CD14-positive monocyte (primary cell): Measurements from ENCODE around the gene MACROD2. TPM values are rescaled to one million over a fixed set of nuclear protein-coding genes. Genes with fewer than 3 reads are reported as not detected.

ENCODE experiments used
- DNase-seq, 3 donors: peaks; one replicate each; pipeline ENCODE4 v3.0.0-alpha.2; 2011 to 2022
- H2AFZ ChIP-seq: 2 replicates; pipeline ENCODE4 v1.6.0; 2012; ENCODE audit warnings: mild to moderate bottlenecking, low read depth, low read length, inconsistent platforms; ENCODE audit not compliant: insufficient read depth, poor library complexity, severe bottlenecking
- H3K27ac ChIP-seq, 2 donors: 1 replicate in 1 of 2; 2 replicates in 1 of 2; pipeline ENCODE4 v1.5.1; 2012 to 2013; ENCODE audit warnings: low read length in 2 of 2, control low read depth in 1 of 2, inconsistent platforms in 1 of 2, low read depth in 1 of 2, mild to moderate bottlenecking in 1 of 2
- H3K27me3 ChIP-seq, 2 donors: one replicate each; pipeline versions ENCODE4 v1.6.0 to v1.6.1; 2011 to 2013; ENCODE audit warnings: low read length in 2 of 2; ENCODE audit not compliant: control insufficient read depth in 2 of 2, insufficient read depth in 2 of 2
- H3K36me3 ChIP-seq, 2 donors: replicated peaks in 1 of 2; 1 replicate in 1 of 2; 2 replicates in 1 of 2; pipeline versions ENCODE4 v1.5.1 to v1.6.1; 2012 to 2013; ENCODE audit warnings: low read length in 2 of 2, control low read depth in 1 of 2, inconsistent platforms in 1 of 2, mild to moderate bottlenecking in 1 of 2; ENCODE audit not compliant: insufficient read depth in 2 of 2, control insufficient read depth in 1 of 2
- H3K4me1 ChIP-seq, 2 donors: 1 replicate in 1 of 2; 2 replicates in 1 of 2; pipeline versions ENCODE4 v1.5.1 to v1.6.1; 2012 to 2013; ENCODE audit warnings: low read length in 2 of 2, control low read depth in 1 of 2, inconsistent platforms in 1 of 2, mild to moderate bottlenecking in 1 of 2, moderate library complexity in 1 of 2; ENCODE audit not compliant: insufficient read depth in 2 of 2, control insufficient read depth in 1 of 2
- H3K4me2 ChIP-seq: replicated peaks from 2 replicates; pipeline ENCODE3; 2012; ENCODE audit warnings: low read length, moderate library complexity, mild to moderate bottlenecking; ENCODE audit not compliant: poor library complexity, severe bottlenecking; ENCODE audit errors: extremely low read depth
- H3K4me3 ChIP-seq, 3 experiments: fragments of 200-600 bp in 1 of 3; sonication (generic) in 1 of 3; replicated peaks in 1 of 3; 1 replicate in 2 of 3; 2 replicates in 1 of 3; pipeline ENCODE4 v1.5.1; 2011 to 2013; ENCODE audit warnings: low read length in 3 of 3, mild to moderate bottlenecking in 3 of 3, control low read depth in 2 of 3, low read depth in 2 of 3, inconsistent platforms in 1 of 3, moderate library complexity in 1 of 3
- H3K79me2 ChIP-seq: 2 replicates; pipeline ENCODE4 v1.6.0; 2012; ENCODE audit warnings: mild to moderate bottlenecking, control low read depth, inconsistent platforms, low read length, moderate library complexity; ENCODE audit not compliant: insufficient read depth
- H3K9ac ChIP-seq: 2 replicates; pipeline ENCODE4 v1.6.0; 2017; ENCODE audit warnings: low read length, mild to moderate bottlenecking; ENCODE audit not compliant: insufficient read depth, poor library complexity, severe bottlenecking
- H3K9me3 ChIP-seq, 2 donors: replicated peaks in 1 of 2; 1 replicate in 1 of 2; 2 replicates in 1 of 2; pipeline versions ENCODE4 v1.5.1 to v1.6.1; 2012 to 2013; ENCODE audit warnings: low read length in 2 of 2, control low read depth in 1 of 2; ENCODE audit not compliant: control insufficient read depth in 1 of 2, insufficient read depth in 1 of 2
- H4K20me1 ChIP-seq: 2 replicates; pipeline ENCODE4 v1.6.0; 2012; ENCODE audit warnings: mild to moderate bottlenecking, low read length, control low read depth, moderate library complexity; ENCODE audit not compliant: insufficient read depth
- H3K27ac Mint-ChIP-seq, 7 donors: one replicate each; pipeline ENCODE4 v1.8.0; 2020; ENCODE audit warnings: mild to moderate bottlenecking in 7 of 7, mixed read lengths in 7 of 7, moderate library complexity in 6 of 7, inconsistent platforms in 2 of 7
- H3K27me3 Mint-ChIP-seq, 3 donors: one replicate each; pipeline ENCODE4 v1.8.0; 2021 to 2022; ENCODE audit warnings: low read depth in 3 of 3, mild to moderate bottlenecking in 3 of 3, mixed read lengths in 3 of 3, moderate library complexity in 3 of 3, inconsistent platforms in 1 of 3
- H3K36me3 Mint-ChIP-seq, 2 donors: one replicate each; pipeline ENCODE4 v1.8.0; 2020; ENCODE audit warnings: mixed read lengths in 2 of 2, inconsistent platforms in 1 of 2, mild to moderate bottlenecking in 1 of 2
- H3K4me1 Mint-ChIP-seq: one replicate; pipeline ENCODE4 v1.8.0; 2020; ENCODE audit warnings: mild to moderate bottlenecking, mixed read lengths
- H3K4me3 Mint-ChIP-seq, 2 donors: one replicate each; pipeline ENCODE4 v1.8.0; 2020; ENCODE audit warnings: mild to moderate bottlenecking in 2 of 2, mixed read lengths in 2 of 2, moderate library complexity in 1 of 2
- H3K9me3 Mint-ChIP-seq, 7 donors: one replicate each; pipeline ENCODE4 v1.8.0; 2020 to 2022; ENCODE audit warnings: mixed read lengths in 7 of 7, mild to moderate bottlenecking in 6 of 7, moderate library complexity in 6 of 7, inconsistent platforms in 2 of 7
- WGBS: methylation state at CpG from one replicate; pipeline ENCODE4 v1.1.5; 2013; ENCODE audit warnings: missing lambda C conversion rate; ENCODE audit not compliant: insufficient coverage; 5-methylcytosine and 5-hydroxymethylcytosine counted together
- intact Hi-C, 2 donors: fragments of 100-400 bp; cut with micrococcal nuclease; formaldehyde crosslinking; loops; one replicate each; pipeline versions ENCODE4 v1.15.0 to v1.15.1; 2023
- polyA plus RNA-seq, 3 donors: library from polyadenylated mRNA; depleted of rRNA in 1 of 3; unstranded in 2 of 3; stranded (reverse) in 1 of 3; fragments of 300-500 nt in 2 of 3; fragments of >200 nt in 1 of 3; fragmentation: Illumina TruSeq in 2 of 3; gene quantifications; 1 replicate in 2 of 3; 2 replicates in 1 of 3; pipeline ENCODE4 v1.2.3, GENCODE V29; 2012 to 2021
- TF ChIP-seq, protein P1 (sequence below): fragments of 200-600 bp; IDR thresholded peaks from one replicate; pipeline ENCODE4 v1.8.0; 2022; ENCODE audit warnings: antibody characterized with exemption, mild to moderate bottlenecking

MACROD2 gene
- polyA plus RNA-seq, 3 donors, result 0.23 TPM; not detected in 2

DNA sequence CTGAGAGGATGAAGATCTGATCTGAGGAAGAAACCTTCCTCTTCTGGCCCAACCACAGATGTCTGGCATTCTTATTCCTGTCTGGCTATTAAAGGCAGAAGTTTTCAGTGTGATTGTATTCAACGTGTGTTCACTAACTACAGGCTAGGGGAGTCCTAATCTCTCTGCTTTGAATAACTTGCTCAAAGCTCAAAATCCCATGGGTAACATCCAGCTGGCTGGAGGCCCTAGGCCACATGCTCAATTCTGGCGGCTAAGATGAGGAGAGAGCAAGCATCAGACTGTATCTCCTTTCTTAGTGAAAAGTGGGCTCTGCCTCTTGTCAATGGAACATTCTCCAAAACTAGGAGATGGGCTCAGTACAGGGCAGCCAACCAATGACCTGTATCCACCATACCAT lies 2099.9 kb downstream of the MACROD2 start:
- Mint-ChIP-seq H3K4me3 (no peak overlapping the region), H3K9me3 (peaks cover 0 to 3% (median 0%) of the 10 kb centered on the region in 7 donors), H3K4me1 (no peaks in the 10 kb centered on the region), H3K36me3 (no peaks in the 10 kb centered on the region), H3K27me3 (peaks cover 0 to 3% (median 0%) of the 10 kb centered on the region in 3 donors), H3K27ac (no peak overlapping the region)
- H3K36me3 ChIP-seq, result no peaks in the 10 kb centered on the region
- no peaks in the 10 kb centered on the region for H4K20me1 ChIP-seq
- TF ChIP-seq, protein P1, sequence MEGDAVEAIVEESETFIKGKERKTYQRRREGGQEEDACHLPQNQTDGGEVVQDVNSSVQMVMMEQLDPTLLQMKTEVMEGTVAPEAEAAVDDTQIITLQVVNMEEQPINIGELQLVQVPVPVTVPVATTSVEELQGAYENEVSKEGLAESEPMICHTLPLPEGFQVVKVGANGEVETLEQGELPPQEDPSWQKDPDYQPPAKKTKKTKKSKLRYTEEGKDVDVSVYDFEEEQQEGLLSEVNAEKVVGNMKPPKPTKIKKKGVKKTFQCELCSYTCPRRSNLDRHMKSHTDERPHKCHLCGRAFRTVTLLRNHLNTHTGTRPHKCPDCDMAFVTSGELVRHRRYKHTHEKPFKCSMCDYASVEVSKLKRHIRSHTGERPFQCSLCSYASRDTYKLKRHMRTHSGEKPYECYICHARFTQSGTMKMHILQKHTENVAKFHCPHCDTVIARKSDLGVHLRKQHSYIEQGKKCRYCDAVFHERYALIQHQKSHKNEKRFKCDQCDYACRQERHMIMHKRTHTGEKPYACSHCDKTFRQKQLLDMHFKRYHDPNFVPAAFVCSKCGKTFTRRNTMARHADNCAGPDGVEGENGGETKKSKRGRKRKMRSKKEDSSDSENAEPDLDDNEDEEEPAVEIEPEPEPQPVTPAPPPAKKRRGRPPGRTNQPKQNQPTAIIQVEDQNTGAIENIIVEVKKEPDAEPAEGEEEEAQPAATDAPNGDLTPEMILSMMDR, result no peak
- no peak overlapping the region for H2AFZ ChIP-seq
- H3K9ac ChIP-seq, result no peak overlapping the region
- no peaks in the 10 kb centered on the region for H3K79me2 ChIP-seq
- no peak overlapping the region for H3K4me2 ChIP-seq
- no peak overlapping the region for H3K27ac ChIP-seq
- H3K4me1 ChIP-seq, result no peaks in the 10 kb centered on the region
- H3K4me3 ChIP-seq, result no peak overlapping the region
- H3K9me3 ChIP-seq, result no peaks in the 10 kb centered on the region
- intact Hi-C loops, result loop anchor here in 1 of 2 donors (10.0 kb wide), 1 partner anchor 60 kb away; no protein-coding TSS in a partner anchor
- WGBS, result no CpG with 5 or more reads among the region's 2 CpGs
- no peaks in the 10 kb centered on the region for H3K27me3 ChIP-seq
- no peak for DNase-seq

DNA sequence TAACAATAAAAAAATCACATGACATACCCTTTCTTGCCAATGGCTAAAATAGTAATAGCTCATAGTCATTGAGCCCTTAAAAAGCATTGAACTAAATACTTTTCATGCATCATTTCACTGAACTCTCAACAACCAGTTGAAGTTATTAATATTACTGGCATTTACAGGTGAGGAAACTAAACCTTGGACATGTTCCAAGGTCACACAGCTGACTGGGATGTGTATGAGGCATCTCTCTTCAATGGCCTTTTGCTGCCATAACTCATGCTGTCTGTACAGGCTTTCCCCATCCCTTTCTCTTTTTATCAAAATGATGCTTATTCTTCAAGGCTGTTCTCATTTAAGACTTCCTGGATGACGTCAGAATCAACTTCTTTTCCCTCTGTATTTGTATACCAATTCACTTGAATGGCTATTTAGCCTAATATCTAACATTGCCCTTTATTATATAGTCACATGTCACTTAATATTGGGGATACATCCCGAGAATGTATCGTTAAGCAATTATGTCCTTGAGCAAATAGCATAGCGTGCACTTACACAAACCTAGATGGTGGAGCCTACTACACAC lies 2101.5 kb downstream of the MACROD2 start:
- Histone ChIP-seq H2AFZ (no peak overlapping the region), H3K9ac (no peak overlapping the region), H4K20me1 (no peaks in the 10 kb centered on the region), H3K4me1 (no peaks in the 10 kb centered on the region), H3K4me2 (no peak overlapping the region), H3K9me3 (no peaks in the 10 kb centered on the region), H3K4me3 (no peak overlapping the region), H3K27ac (no peak overlapping the region), H3K27me3 (no peaks in the 10 kb centered on the region), H3K79me2 (no peaks in the 10 kb centered on the region), H3K36me3 (no peaks in the 10 kb centered on the region)
- whole genome bisulfite sequencing, result 92% methylated on average over 2 of the region's 4 CpGs
- peaks cover 0 to 4% (median 0%) of the 10 kb centered on the region in 3 donors for H3K27me3 Mint-ChIP-seq
- no peak overlapping the region for H3K27ac Mint-ChIP-seq
- no peak overlapping the region for H3K4me3 Mint-ChIP-seq
- intact Hi-C loops, result loop anchor here in 1 of 2 donors (10.0 kb wide), 1 partner anchor 62 kb away; no protein-coding TSS in a partner anchor
- DNase-seq, result no peak
- peaks cover 0 to 3% (median 0%) of the 10 kb centered on the region in 7 donors for H3K9me3 Mint-ChIP-seq
- H3K36me3 Mint-ChIP-seq, result no peaks in the 10 kb centered on the region
- H3K4me1 Mint-ChIP-seq, result no peaks in the 10 kb centered on the region
- TF ChIP-seq, protein P1, result no peak
